HG03175 (cell line): Measurements from ENCODE around the gene PDC.
A peak's percentile ranks its signal among the peaks of the same experiment; 100 is the strongest.
"Not testable (repeated sequence)": the region's sequence is repeated elsewhere in the genome, so short reads cannot be mapped to it uniquely, and the experiment has no call there.

Experiments
- ATAC-seq: cut with Tn5 transposase; IDR thresholded peaks from one replicate; pipeline ENCODE4 v1.9.1; 2021; ENCODE audit warnings: mild to moderate bottlenecking, moderate library complexity; ENCODE audit not compliant: unreplicated experiment

The PDC gene

DNA sequence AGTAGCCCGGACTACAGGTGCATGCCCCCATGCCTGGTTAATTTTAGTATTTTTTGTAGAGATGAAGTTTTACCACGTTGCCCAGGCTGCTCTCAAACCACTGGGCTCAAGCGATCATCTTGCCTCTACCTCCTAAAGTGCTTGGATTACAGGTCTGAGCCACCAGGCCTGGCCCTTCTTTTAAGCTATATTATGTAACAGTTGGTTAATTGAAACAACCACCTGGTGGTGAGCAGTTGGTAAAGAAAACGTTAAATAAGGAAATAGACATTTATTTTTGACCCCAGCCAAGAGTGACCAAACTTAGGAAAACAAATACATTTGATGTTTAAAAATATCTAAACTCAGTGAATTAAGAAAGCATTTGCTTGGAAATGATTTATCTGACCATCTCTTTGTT lies 12.1 kb upstream of the PDC start:
- no peak for ATAC-seq

DNA sequence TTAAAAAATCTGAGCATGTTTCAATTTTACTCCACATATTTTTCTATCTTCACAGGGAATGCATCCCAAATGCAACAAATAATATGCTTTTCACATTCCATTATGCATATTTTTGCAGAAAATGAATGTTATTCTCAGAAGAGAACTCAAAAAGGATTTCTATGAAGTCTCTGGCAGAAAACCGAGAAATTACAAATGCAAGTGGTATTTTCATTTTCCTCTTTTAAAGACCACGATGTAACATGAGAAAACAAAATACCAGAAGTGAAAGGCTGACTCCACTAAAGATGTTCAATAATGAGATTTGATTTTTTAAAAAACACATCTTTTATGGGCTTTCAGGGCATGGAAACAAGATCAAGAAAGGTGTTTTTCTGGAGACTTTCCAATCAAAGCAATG lies 5.0 kb upstream of the PDC start:
- no peak for ATAC-seq

DNA sequence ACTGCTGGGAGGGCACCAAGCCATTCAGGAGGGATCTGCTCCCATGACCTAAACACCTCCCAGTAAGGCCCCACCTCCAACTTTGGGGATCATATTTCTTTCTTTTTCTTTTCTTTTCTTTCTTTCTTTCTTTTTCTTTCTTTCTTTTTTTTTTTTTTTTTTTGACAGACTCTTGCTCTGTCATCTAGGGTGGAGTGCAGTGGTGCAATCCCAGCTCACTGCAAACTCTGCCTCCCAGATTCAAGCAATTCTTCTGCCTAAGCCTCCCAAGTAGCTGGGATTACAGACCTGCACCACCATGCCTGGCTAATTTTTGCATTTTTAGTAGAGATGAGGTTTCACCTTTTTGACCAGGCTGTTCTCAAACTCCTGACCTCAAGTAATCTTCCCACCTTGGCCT lies 4.6 kb upstream of the PDC start:
- ATAC-seq = not testable (repeated sequence)

DNA sequence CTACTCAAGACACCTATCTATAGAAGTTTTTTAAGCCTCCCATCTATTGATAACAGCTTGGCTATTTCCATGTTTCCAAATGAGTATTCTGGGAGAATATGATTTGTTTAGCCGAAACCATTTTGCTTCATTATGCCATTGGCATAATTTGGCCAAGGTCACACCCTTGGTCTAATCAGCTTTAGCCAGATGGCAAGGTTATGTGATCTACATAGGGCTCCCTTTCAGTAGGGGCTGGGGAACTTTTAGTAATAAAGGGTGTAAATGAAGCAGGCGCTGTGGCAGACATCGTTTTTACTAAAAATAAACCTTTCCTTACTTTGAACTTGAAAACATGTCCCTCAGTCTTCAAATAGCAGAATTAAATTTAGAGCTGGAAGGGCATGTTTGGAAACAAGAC lies 3.0 kb upstream of the PDC start:
- no peak for ATAC-seq

DNA sequence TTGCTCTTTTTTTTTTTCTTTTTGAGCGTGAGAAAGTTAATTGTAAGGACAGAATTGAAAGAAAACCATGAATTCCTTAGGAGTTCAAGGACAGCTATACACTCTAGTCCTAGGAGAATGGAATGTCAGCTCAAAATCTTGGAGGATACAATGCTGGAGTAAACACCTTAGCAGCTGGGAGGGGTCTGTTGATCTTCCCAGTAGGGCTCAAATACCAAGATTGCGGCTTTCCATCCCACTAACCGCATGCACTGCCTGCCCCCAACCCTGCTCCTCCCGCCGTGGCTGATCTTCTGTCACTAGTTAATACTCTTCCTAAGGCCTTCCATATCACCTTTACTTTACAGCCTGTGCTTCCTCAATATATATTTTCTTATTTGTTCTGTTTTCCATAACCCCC lies 2.6 kb upstream of the PDC start:
- ATAC-seq = no peak

DNA sequence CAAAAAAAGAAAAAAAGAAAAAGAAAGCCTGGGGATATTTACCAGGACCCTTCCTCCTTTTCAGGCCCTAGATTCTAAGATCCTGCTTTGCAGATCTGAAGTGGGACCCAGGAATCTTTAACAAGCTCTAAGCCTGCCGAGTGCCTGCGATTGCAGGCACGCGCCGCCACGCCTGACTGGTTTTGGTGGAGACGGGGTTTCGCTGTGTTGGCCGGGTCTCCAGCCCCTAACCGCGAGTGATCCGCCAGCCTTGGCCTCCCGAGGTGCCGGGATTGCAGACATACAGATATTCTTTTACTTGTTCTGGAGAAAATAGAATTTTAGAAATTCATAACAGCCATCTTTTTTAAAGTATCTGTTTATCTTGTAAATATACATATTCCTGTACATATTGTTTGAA lies 1.8 kb downstream of the PDC start:
- ATAC-seq = not testable (repeated sequence)

DNA sequence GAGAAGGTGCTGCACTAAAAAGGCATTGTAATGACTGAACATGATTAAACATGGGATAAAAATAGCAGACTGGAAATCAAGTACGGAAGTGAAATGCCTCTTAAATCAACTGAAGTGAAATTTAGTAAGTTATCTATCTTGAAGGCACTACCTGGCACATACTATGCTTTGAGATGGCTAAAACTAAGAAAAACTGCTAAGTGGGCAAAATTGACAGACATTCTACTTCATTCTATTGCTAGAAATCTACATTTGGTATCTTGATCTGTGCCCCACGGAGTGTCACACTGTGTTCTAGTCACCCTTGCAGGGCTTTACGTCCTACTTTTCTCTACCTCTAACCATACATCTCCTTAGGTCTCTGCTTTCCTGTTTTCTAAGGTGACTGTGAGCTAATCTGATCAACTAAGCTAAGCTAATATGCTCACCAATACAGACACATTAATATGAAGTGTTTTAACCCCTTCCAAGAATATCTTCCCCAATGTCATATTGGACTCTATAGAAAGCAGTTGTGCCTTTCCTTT lies 4.1 kb downstream of the PDC start:
- ATAC-seq = no peak

DNA sequence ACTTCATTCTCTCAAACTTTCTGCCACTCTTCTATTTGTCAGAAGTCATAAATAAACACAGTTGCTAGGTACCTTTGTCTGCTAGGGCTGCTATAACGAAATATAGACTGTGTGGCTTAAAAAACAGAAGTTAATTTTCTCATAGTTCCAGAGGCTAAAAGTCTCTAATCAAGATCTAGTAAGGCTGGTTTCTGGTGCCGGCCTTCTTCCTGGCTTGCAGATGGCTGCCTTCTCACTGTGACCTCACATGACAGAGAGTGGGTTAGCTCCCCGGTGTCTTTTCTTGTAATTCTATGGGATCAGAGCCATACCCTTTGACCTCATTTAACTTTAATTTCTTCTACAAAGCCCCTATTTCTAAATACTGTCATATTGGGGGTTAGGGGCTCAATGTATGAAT lies 5.9 kb downstream of the PDC start:
- no peak for ATAC-seq

DNA sequence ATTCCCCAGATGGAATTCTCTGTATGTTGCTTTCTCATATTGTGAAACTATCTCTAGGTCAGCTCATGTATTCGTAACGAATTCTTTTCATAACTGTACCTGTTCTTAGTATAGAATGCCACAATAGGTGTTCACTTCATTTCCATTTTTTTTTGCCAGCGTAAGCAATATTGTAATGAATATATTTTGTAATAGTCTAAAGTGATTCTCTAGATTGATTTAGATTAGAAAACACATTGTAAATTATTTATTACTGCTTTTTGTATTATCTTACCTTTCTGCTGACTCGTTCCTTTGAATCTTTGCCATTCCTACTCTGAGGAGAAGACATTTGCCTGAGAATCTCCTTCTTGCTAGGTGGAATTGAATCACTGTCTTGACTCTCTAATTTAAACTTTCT lies 14.8 kb downstream of the PDC start:
- ATAC-seq = no peak

DNA sequence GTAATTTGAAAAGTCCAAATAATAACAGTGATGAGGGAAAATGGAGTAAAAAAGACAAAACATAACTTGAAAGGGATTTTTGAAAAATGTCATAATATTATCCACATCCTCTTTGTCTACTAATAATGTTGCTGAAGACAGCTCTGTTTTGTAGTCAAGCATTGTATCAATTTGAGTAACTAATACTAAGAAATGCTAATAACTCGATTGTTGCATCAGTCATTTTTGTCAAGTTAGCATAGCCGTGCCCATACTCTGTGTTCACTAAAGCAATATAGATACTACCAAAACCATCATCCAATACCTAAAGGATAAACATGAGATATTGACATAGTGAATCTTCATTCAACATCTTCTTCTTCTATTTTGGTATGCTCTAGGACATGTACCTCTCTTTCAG lies 17.3 kb downstream of the PDC start:
- no peak for ATAC-seq

DNA sequence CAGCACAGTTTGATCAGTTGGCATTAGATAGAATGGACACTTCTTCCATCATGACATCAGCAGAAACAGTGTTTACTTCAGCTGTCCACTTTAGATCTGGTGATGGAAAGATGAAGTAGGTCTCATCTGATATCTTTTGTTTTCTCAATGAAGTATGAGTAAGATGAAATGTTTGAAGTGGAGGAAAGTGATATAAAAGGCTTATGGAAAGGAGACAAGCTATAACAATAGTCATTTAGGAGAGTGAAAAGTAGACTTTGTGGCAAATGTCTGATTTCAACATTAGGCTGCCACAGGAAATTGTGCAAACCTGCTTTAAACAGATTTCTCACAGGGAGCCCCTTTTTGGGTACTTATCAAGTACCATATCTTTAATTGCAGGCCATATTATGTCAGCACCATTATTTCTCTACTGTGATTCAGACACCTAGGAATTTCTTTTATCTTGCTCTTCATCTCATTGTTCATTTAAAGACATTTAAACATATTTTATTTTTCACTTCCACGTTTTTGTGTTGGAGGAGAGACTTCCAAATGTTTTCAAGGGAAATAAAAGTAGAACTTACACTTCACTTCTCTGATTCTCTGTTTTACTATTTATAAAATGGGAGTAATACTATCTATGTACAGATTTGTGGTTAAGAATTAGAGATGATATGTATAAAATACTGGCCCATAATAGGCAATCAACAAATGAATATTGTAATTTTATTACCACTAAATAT lies 18.1 kb downstream of the PDC start:
- ATAC-seq = no peak

DNA sequence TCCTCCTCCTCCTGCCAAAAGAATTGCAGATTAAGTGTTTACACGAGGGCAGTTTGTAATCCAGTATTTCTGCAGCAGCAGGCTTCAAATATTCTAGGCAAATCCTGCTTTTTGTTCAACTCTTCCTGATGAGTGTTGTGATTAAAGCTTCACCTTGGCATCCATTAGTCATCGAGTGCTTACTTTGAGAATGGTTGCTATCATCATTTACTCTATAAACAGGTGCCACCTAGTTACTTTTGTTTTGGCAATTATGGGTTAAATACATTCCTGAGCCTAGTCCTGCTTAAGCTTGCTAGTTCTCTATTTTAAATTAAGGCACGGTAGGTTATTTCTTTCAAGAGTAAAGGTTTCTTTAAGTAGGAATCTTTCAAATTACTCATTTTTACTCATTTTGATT lies 20.3 kb downstream of the PDC start:
- no peak for ATAC-seq

DNA sequence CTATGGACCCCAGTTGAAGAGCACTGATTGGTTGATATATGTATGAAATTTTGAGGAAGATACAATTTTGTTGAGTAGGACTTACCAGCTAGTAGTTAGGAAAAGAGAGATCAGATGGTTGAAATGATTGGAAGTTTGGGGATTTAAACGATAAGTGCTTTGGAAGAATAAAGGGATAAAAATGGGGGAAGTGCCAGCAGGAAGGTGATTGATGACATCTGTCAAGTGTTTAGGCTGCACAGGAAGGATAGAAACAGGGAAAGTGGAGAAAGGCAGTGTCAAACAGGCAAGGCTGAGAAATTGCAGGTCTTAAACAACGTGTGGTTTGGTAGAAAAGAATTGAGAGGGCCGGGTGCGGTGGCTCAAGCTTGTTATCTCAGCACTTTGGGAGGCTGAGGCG lies 22.3 kb downstream of the PDC start:
- ATAC-seq = no peak

DNA sequence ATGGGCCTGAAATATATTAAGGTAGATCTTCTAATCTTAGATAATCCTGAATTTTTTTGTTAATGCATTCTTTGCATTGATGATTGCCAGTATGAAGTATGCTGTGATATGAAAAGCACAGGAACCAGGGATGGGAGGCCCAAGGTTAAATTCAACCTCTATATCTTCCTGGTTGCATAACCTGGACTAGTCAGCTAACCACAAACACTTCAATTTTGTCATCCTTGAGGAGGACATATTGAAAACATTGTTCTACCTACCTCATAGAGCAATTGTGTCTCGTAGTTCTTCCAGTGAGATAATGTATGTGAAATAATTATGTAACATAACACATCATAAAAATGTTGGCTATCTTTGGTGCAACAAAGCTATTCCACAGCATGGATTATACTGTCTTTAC lies 25.6 kb downstream of the PDC start:
- no peak for ATAC-seq

DNA sequence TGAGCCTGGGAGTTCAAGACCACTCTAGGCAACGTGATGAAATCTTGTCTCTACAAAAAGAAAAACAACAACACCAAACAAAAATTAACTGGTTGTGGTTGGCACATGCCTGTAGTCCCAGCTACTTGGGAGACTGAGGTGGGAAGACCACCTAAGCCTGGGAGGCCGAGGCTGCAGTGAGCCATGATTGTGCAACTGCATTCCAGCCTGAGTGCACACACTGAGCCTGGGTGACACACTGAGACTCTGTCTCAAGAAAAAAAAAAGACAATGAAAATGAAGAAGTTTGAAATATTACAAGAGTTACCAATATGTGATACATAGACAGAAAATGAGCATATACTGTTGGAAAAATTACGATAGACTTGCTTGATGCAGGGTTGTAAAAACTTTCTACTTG lies 31.9 kb downstream of the PDC start:
- no peak for ATAC-seq

DNA sequence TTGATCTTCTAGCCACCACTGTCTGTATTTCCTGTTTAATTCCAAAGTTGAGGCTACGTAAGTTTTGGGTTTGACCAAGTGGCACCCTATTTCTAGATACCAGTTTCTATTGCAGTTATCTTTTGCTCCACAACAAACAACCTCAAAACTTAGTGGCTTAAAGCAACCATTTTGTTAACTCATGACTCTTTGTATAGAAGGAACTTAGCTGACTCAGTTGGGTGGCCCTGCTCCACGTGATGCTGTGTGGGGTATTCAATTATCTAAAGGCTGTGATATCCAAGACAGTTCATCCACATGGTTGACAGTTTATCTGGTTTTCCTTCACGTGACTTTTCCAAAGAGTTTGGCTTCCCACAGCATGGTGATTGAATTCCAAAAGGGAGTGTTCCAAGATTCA lies 34.8 kb downstream of the PDC start:
- ATAC-seq = no peak

DNA sequence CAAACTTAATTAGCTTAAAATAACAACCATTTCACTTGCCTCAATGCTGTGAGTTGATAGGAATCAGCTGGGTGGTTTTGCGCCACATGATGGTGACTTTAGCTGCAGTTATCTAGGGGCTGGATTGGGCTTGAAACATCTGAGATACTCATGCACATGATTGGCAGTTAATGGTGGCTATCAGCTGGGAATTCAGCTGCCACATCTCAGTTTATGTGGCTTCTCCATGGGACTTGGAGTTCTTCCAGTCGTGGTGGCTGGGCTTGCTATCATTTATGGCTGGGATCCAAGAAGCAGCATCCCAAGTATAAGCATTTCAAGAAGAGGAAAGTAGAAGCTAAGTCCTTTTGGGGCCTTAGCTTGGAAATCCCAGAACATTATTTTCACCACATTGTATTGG lies 36.4 kb downstream of the PDC start:
- ATAC-seq = no peak

DNA sequence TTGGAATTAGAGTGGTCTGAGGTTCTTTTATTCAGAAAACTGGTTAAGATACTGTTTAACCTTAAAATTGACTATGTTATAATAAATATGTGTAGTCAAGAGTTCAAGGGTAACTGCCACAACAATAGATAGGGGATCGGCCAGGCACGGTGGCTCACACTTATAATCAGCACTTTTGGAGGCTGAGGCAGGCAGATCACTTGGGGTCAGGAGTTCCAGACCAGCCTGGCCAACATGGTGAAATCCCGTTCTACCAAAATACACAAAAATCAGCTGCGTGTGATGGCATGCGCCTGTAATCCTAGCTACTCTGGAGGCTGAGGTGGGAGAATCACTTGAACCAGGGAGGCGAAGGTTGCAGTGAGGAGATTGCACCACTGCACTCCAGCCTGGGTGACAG lies 39.5 kb downstream of the PDC start:
- no peak for ATAC-seq

DNA sequence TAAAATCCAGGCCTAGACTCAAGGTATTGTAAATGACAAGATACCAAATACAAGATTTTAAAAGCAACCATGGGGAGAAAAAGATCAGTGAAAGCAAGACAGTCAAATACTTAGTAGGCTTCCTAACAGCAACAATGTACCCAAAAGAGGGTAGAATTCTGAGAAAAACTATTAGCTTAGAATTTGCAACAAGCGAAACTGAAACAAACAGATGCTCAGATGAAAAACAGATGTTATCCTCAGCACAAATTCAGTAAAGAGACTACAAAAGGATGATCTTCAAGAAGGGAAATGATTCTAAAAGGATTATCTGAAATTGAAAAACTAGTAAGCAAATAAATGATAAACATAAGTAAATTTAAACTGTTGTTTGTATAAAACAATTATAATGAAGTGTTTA lies 40.0 kb downstream of the PDC start:
- peak; percentile 81 for ATAC-seq

DNA sequence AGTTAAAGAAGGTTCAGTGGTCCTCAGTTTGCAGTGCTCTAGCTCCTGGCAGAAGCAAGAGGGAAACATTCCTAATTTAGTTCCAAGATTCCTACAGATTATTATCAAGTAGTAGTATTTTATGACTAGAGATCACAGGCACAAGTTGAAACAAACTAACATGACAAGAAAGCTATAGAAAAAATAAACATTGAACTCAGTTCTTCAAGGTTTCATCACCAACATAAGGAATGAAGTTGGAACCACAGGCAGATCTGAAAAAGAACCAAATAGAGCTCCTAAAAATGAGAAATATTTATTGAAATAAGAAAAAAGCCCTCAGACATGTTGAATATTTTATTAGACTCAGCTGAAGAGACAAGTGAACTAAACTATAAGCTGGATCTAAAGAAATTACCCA lies 40.6 kb downstream of the PDC start:
- ATAC-seq = no peak

DNA sequence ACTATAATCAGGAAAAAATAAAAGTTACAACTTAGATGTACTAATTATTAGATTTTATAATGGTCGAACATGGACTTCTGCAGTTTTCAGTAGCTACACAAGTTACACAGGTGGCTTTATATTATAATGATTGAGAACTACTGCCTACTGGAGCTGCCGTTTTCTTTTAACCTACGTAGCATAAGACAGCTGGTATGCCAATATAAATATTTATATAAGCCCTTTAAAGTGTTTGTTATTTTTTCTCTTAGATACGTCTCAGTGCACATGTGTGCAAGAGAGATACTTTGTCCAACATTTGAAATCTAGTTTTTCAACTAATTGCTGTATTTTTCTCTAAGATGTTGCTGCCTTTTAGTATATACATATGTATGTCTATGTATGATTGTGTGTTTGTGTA lies 42.4 kb downstream of the PDC start:
- ATAC-seq = no peak

DNA sequence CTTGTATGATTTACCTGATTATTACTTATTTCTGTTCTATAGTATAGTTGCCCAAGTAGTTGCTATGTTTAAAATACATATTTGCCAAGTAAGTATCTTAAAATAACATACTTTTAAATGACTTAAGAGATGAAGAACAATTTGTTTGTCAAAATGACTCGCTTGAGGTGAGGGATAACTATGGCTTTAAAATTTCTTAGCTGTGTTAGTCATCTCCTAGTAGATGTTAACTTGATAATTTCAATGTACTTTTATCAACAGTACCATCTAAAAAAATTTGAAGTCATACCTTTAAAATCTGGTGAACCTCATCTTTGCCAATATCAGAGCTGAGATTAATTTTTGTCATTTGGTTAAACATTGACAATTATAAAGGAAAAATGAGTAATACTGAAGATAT lies 47.6 kb downstream of the PDC start:
- no peak for ATAC-seq

DNA sequence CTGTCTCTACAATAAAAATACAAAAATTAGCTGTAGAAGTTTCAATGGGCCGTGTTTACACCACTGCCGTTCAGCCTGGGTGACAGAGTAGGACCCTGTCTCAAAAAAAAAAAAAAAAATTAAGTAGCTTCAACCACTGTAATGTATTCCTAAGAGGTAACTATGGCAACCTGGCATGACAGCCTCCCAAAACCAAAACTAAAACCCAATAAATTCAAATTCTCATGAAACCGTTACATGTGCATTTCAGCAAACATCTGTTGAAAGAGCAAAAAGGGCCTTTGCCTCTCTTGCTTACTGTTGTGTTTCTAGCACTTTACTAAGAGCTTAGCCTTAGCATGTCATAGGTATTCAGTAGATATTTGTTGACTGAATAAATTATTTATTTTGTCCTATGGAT lies 51.8 kb downstream of the PDC start:
- ATAC-seq = peak; percentile 64
